NT2/D1 (cell line): ENCODE measurements around the gene C22orf15.

Experiments
- SUZ12 ChIP-seq: IDR thresholded peaks from 2 replicates; pipeline ENCODE4 v1.6.1; 2011; ENCODE audit not compliant: insufficient read length, insufficient read depth; ENCODE audit errors: extremely low read depth
- YY1 ChIP-seq: IDR thresholded peaks from 2 replicates; pipeline ENCODE4 v1.6.1; 2011; ENCODE audit not compliant: insufficient read length, insufficient read depth
- ZNF274 ChIP-seq: IDR thresholded peaks from 2 replicates; pipeline ENCODE4 v1.6.1; 2011; ENCODE audit warnings: mild to moderate bottlenecking, low read depth, low read length

- no peak for TF ChIP-seq ZNF274
- no peak for TF ChIP-seq YY1
- no peak for TF ChIP-seq SUZ12
Measured at GRCh38 chr22:23801238-23801821, 38.5 kb downstream of the C22orf15 start.
